HL-60 (cell line): ENCODE data around the gene METTL25B.

Experiments
- DNase-seq, 2 experiments: peaks; one replicate each; pipeline ENCODE4 v3.0.0-alpha.2; 2010 to 2020; ENCODE audit warnings: low read depth in 1 of 2, low spot score in 1 of 2
- H3K27ac ChIP-seq: fragments of 250-450 bp; sonication (Bioruptor Pico); replicated peaks from 2 replicates; pipeline ENCODE4 v1.5.1; 2020; ENCODE audit warnings: mild to moderate bottlenecking, moderate library complexity
- H3K27me3 ChIP-seq: fragments of 250-450 bp; sonication (Bioruptor Pico); 2 replicates; pipeline ENCODE4 v1.5.1; 2021; ENCODE audit warnings: mild to moderate bottlenecking, moderate library complexity; ENCODE audit not compliant: insufficient read depth, poor library complexity, severe bottlenecking
- H3K4me3 ChIP-seq: replicated peaks from 2 replicates; pipeline ENCODE4 v1.5.1; 2011; ENCODE audit warnings: mild to moderate bottlenecking, control low read depth, low read length; ENCODE audit not compliant: insufficient read depth
- GABPA ChIP-seq: IDR thresholded peaks from 2 replicates; pipeline ENCODE4 v1.6.1; 2012; ENCODE audit warnings: low read depth
- POLR2AphosphoS5 ChIP-seq: IDR thresholded peaks from 2 replicates; pipeline ENCODE4 v1.6.1; 2012; ENCODE audit warnings: low read depth
- REST ChIP-seq: IDR thresholded peaks from 2 replicates; pipeline ENCODE4 v1.6.1; 2012; ENCODE audit warnings: low read depth; ENCODE audit not compliant: insufficient replicate concordance
- SPI1 ChIP-seq: IDR thresholded peaks from 2 replicates; pipeline ENCODE4 v1.6.1; 2012; ENCODE audit warnings: low read depth, mild to moderate bottlenecking, borderline replicate concordance
- TF ChIP-seq, protein P1 (sequence below): IDR thresholded peaks from one replicate; pipeline ENCODE4 v1.5.1; 2011; ENCODE audit warnings: low read length, control low read depth, inconsistent platforms; ENCODE audit not compliant: insufficient read depth

METTL25B gene

DNA sequence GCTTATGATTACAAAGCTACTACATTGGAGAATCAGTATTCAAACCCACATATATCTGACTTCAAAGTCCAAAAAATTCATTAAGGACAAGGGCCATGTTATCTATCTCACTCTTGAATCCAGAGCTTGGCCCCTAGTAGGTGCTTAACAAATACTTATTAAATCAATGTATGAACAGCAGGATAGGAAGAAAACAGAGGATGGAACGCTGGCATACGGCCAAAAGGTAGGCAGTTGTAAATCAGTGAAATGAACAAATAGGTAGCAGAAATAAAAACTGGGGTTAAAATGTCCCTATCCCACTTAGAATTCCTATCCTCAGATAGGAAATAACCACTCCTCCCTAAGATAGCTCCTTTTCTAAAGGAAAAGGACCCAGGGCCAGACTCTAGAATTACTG, 10.6 kb downstream of the METTL25B start:
- TF ChIP-seq SPI1 = no peak
- H3K27ac ChIP-seq = no peak overlapping the region

DNA sequence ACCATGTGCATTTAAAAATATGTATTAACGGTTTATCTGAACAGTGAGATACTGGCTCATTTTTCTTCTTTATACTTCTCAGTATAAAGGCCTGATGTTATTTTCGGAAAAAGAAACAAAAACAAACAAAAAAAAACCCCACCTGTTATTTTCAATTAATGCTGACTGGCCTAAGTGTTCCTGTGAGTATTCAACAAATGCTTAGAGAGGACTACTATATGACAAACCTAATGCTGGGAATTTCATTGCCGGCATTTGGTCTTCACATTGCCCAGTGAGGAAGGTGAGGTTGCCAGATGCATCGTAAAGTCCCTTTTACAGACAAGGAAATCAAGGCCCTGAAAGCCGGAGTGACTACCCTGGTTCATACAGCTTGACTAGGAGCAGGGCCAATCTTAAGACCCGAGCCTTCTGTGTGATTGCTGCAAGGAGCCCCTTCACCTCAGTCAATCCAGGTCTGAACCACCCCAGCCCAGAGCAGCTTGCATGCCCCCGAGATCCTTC, 12.0 kb downstream of the METTL25B start:
- Histone ChIP-seq H3K4me3 (peak overlapping the region; percentile 58), H3K27ac (peak overlapping the region; percentile 86), H3K27me3 (no peaks in the 10 kb centered on the region)
- no peak for TF ChIP-seq POLR2AphosphoS5
- TF ChIP-seq, protein P1, sequence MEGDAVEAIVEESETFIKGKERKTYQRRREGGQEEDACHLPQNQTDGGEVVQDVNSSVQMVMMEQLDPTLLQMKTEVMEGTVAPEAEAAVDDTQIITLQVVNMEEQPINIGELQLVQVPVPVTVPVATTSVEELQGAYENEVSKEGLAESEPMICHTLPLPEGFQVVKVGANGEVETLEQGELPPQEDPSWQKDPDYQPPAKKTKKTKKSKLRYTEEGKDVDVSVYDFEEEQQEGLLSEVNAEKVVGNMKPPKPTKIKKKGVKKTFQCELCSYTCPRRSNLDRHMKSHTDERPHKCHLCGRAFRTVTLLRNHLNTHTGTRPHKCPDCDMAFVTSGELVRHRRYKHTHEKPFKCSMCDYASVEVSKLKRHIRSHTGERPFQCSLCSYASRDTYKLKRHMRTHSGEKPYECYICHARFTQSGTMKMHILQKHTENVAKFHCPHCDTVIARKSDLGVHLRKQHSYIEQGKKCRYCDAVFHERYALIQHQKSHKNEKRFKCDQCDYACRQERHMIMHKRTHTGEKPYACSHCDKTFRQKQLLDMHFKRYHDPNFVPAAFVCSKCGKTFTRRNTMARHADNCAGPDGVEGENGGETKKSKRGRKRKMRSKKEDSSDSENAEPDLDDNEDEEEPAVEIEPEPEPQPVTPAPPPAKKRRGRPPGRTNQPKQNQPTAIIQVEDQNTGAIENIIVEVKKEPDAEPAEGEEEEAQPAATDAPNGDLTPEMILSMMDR = no peak
- DNase-seq = no peak

More for the DNA sequence above, 10.6 kb downstream of the METTL25B start:
- Histone ChIP-seq H3K4me3 (no peak overlapping the region), H3K27me3 (no peaks in the 10 kb centered on the region)
- DNase-seq = no peak

DNA sequence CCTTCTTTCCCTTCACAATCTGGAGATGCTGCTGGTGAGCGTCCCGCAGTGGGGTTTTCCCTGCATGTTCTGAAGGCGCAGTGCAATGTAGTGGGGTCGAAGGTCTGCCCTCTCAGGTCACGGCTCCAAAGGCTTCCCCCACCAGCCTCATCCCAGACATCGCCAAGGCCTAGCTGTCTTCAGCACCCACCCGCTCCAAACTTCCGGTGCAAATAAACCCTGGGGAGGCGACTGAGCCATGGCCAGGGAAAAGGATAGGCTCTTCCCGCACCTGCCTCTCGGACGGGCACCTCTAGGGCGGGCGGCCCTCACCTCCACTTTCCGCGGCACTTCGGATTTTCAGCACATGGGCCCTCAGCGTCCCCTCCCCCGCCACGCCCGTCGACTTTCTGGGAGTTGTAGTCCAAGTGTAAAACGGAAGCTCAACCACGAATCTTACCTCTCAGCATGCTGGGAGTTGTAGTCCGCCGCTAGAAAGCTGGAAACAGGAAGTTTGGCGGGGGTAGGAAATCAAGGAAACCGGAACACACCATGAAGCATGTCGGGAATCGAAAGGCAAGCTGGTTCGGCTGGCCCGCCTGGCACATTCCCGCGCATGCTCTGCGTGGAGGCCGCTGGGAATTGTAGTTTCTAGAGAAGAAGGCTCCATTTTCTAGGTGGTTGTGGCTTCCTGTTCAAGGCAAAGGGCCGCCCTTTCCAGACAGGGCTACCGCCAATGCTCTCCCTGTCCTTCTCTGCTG, 12.6 kb downstream of the METTL25B start, which contains the start of gene MRPL24:
Gene MRPL24, minus strand, starts transcription at position 348 of the 740 bp plus-strand sequence. CDS start 2,384 bp downstream, outside the sequence.
- TF ChIP-seq GABPA = peak; percentile 99
- TF ChIP-seq, protein P1 = no peak
- peak; percentile 62; the same call in 1 of the 2 replicates for TF ChIP-seq SPI1
- TF ChIP-seq REST = no peak
- peak; percentile 82 for TF ChIP-seq POLR2AphosphoS5

GRCh38 chr1:156741481-156741983, 13.3 kb downstream of the METTL25B start:
- no peak for TF ChIP-seq SPI1
- TF ChIP-seq, protein P1 = no peak
- H3K27me3 ChIP-seq = no peaks in the 10 kb centered on the region
- peak overlapping the region; percentile 65 for H3K27ac ChIP-seq
- no peak for DNase-seq
- H3K4me3 ChIP-seq = peak overlapping the region; percentile 7; the same call in 1 of the 2 replicates

More for the DNA sequence above, 12.6 kb downstream of the METTL25B start, which contains the start of gene MRPL24:
- peak within 1 kb of the TSS; percentile 58 for H3K4me3 ChIP-seq
- peak; percentile 99 to 100 for DNase-seq
- H3K27ac ChIP-seq = peak within 1 kb of the TSS; percentile 86
- no peaks in the 10 kb centered on the region for H3K27me3 ChIP-seq

DNA sequence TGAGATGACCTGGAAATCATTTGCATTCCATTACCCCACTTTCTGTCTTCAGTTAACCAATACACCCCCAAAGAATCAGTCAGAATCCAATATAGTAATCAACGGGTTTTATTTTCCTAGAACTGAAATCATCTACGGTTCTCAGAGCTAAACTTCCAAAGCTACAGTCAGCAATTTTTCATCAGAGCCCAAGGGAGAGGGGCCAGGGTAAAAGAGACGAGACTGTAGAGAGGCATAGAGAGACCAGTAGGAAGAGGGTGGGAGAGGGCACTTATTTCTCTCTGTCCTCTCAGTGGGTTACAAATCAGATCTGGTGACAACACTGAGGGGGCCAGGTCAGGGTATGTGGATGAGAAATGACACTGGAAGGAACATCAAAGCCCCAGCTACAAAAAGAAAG, 13.7 kb downstream of the METTL25B start:
- no peak overlapping the region for H3K4me3 ChIP-seq
- H3K27me3 ChIP-seq = no peaks in the 10 kb centered on the region
- TF ChIP-seq REST (no peak), POLR2AphosphoS5 (no peak), GABPA (no peak), SPI1 (no peak)
- TF ChIP-seq, protein P1 = no peak
- peak overlapping the region; percentile 65 for H3K27ac ChIP-seq
- no peak for DNase-seq
